ENCODE data around the gene MET. TPM values are rescaled to one million over a fixed set of nuclear protein-coding genes. Genes with fewer than 3 reads are reported as not detected.

The MET gene
- total and polyA plus RNA-seq, 10 of the 15 experiments (the other 5 are each of a cell fraction or from before 2014, with no cell fraction given): 0.01 to 0.21 TPM; not detected in 8

DNA sequence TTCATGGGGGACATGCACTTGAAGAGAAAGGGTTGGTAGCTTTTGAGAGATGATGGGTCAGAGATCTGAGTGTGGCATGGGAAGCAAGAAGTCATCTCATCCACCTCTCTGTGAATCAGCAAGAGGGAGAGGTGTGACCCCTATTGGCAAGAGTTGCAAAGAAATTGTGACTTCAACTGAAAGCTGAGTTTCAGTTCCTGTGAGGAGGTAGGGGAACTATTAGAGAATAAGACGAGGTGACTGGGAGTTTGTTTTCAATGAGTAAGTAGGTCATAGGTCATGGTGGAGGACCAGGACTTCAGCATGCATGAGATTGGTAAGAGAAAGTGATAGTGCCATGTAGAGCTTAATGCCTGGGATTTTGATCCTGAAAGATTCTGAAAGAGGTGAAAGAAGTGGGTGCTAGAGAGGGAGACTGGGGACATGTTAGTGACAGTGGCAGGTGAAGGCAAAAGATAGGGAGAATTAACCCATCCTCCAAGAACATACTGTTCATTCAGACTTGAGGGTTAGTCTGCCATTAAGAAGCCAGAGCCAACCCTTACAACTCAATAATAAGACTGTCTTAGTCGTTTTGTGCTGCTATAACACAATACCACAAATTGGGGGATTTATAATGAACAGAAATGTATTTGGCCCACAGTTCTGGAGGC lies 114.9 kb downstream of the MET start (continued):
- TF ChIP-seq RELB (IDR thresholded peaks at IDR 0.05; ENCODE audit: low read depth): 0 out of 2 replicates have a peak, but pooled peaks have one; percentile 30
- 0 out of 2 replicates have a peak, but pooled peaks have one; percentile 26 for TF ChIP-seq ATF2 (IDR thresholded peaks at IDR 0.05; ENCODE audit: low read length)
- TF ChIP-seq RBBP5 (conservative IDR thresholded peaks at IDR 0.05): no peak
- TF ChIP-seq NBN (IDR thresholded peaks at IDR 0.05): peak; percentile 57; the same call in 1 of the 2 replicates
- peak; percentile 65 to 78 (median 72) for TF ChIP-seq CTCF (IDR thresholded peaks at IDR 0.05 in 2 of 3, conservative IDR thresholded peaks at IDR 0.05 in 1 of 3; ENCODE audit: control insufficient read depth in 2 of 3, extremely low read depth in 1 of 3, insufficient read depth in 1 of 3, low read depth in 3 of 3, low read length in 3 of 3)
- TF ChIP-seq BHLHE40 (IDR thresholded peaks at IDR 0.05; ENCODE audit: borderline replicate concordance in 1 of 2, low read depth in 2 of 2, low read length in 1 of 2): 0 out of 4 replicates have a peak, but pooled peaks of 1 of the 2 experiments have one; percentile 8
